GM18870 (cell line): ENCODE measurements around the gene CYTH3.

Experiments used
- ATAC-seq: cut with Tn5 transposase; IDR thresholded peaks from one replicate; pipeline ENCODE4 v1.9.1; 2021; ENCODE audit warnings: moderate library complexity; ENCODE audit not compliant: unreplicated experiment

Gene CYTH3

GRCh38 chr7:6167587-6168476 is 104.6 kb downstream of the CYTH3 start:
- no peak for ATAC-seq

DNA sequence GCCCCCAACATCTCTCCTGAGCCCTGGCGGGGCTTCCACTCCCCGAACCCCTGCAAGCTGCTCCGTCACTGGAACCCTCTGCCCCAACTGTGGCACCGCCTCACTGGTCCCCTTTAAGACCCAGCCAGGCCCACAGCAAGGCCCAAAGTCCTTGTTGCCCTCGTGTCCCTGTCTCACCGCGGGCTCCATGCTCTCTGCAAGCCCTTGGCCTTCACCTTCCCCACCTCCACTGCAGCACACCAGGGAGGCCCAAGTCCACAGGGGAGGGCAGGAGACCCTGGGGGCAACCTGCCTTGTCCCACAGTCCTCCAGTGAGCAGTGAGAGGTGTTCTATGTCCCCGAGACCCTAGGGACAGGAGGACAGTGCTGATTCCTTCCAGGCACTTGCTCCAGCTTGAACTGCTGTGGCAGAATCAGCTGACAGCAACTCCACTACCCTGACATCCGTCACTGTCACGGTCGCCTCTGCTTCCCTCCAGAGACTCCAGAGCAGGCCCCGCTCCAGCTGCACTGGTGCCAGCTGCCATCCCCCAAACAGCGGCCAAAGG is 105.3 kb downstream of the CYTH3 start:
- ATAC-seq, result no peak

- no peak for ATAC-seq
Observed at GRCh38 chr7:6166443-6166891, 106.0 kb downstream of the CYTH3 start.

GRCh38 chr7:6165521-6166320 is 106.7 kb downstream of the CYTH3 start:
- ATAC-seq, result no peak

- no peak for ATAC-seq
Observed at GRCh38 chr7:6165075-6165474, 107.3 kb downstream of the CYTH3 start.

DNA sequence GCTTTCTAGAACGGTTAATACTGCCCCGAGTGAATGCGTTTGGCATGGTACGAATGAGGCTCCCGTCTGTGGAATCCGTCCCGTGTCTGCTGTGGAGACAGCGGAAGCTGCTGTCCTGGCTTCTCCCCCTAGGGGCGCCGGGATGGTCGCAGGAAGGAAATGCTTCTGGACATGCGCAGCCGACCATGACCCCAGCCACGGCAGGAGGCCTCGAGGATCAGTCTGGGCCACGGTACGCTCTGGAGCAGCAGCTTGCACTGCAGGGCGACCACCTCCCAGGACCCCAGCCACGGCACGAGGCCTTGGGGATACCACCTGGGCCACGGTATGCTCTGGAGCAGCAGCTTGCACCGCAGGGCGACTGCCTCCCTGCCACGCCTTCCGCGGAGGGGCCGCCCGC is 107.9 kb downstream of the CYTH3 start:
- ATAC-seq, result no peak

DNA sequence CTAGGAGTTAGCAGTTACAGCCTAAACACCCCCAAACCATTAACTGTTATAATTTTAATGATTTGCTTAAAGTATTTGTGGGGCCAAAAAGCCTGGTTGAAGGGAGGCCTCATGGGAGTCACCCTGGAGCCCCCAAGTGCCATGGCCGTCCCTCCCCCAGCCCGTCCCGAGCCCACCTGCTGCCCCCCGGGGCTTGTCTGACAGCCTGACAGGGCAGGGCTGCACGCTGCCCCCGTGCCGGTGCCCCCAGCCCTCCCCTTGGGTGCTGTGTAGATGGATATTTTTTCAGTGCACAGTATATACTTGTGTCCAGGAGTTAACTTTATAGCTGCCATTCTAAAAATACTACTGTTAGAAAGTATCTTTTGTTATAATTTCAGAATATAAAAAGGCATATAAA is 108.4 kb downstream of the CYTH3 start:
- no peak for ATAC-seq

DNA sequence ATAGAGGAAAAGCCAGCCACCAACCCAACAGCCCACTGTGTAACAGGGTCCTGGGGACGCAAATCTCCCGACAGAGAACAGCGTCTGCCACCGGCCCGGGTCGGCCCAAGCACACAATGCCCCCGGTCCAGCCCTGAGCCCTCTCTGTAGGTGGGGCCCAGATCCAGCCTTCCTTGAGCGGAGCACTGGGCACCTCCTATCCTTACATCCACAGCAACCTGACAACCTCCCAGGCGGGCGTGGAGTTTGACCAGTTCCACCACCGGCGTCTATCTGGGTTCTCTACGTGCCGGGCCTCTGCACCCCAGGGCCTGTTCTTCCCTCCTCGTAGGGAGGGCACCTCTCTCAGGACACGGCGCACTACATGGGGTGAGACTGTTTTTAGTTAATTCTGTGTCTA is 109.0 kb downstream of the CYTH3 start:
- ATAC-seq, result no peak

- ATAC-seq, result no peak
Observed at GRCh38 chr7:6162650-6163366, 109.6 kb downstream of the CYTH3 start.

DNA sequence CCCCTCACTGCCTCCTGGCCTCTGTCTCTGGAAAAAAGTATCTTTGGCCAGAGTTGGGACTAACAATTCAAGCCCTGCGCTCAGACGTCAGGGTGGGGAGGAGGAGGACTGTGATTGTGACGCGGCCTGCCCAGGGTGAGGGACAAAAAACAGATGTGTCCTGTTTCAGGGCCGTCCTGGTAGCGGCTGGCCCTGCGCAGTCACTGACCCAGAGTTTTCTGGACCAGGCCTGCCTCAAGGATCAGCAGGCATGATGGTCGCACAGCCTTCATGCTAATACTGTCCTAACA is 110.1 kb downstream of the CYTH3 start:
- no peak for ATAC-seq

GRCh38 chr7:6161463-6162330 is 110.7 kb downstream of the CYTH3 start:
- ATAC-seq, result no peak

GRCh38 chr7:6160191-6160623 is 112.2 kb downstream of the CYTH3 start:
- ATAC-seq, result no peak

DNA sequence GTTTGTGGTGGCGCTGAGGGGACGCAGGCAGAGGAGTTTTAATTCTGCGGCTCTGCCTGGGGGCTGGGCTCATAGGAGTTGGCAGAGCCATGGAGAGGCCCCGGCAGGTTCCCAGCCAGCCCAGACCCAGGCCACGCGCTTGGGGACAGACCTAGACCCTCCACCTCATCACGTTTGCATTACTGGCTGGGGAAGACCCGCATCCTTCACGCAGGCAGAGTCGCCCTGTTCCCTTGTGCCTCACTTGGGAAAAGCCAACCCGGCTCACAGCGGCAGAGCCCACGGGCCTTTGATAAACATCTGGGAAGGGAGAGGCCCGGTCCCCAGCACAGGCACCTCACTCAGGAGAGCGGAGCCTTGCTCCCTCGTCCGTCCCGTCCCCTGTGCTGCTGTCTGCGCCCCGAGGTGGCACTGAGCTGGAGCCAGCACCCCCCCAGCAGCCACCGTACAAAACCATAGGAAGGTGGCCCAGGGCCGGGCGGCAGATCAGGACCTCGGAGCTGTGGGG is 112.8 kb downstream of the CYTH3 start:
- no peak for ATAC-seq

GRCh38 chr7:6159097-6159483 is 113.3 kb downstream of the CYTH3 start:
- no peak for ATAC-seq

GRCh38 chr7:6158424-6159096 is 113.9 kb downstream of the CYTH3 start:
- ATAC-seq, result no peak

DNA sequence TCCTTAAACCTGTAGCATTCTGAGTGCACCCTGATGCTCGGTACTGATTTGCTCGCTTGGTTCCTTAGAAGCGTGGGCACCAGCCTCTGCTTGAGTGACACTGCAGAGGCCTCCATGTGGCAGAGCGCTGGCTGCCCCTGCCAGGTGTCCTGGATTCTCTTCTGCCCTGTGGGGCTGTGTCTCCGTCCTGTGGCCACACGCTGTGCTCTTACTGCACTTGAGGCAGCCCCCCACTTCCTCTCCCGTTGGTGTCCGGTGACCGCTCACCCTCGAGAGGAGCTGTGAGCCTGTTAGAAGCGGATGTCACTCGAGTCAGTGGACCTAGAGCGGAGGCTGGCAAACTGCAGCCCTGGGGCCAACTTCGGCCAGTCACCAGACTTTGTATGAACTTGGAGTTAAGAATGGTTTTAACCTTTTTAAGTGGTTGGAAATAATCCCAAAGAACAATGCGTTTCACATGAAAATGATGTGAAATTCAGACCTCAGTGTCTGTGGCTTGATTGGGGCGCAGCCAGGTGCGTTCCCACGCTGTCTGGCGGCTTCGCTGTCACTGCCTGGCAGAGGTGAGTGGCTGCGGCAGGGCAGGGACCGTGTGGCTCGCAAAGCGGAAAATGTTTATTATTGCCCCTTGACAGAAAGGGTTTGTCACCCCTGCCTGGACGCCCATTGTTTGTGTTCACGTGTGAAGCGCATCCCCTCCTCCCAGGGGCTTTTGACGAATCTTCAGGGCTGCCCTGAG is 114.6 kb downstream of the CYTH3 start:
- no peak for ATAC-seq

- no peak for ATAC-seq
Observed at GRCh38 chr7:6156734-6157133, 115.7 kb downstream of the CYTH3 start.

GRCh38 chr7:6155596-6155995 is 116.8 kb downstream of the CYTH3 start:
- no peak for ATAC-seq
